GM08714 (cell line): Measurements from ENCODE around the gene IFNAR1.
A peak's percentile ranks its signal among the peaks of the same experiment; 100 is the strongest.

ENCODE experiments used
- H3K4me3 ChIP-seq: fragments of 200-500 bp; sonication (Bioruptor generic); 2 replicates; pipeline ENCODE4 v1.5.1; 2014; ENCODE audit warnings: mild to moderate bottlenecking, low read length, inconsistent platforms
- ZNF274 ChIP-seq: IDR thresholded peaks from 2 replicates; pipeline ENCODE4 v1.6.1; 2012; ENCODE audit warnings: mild to moderate bottlenecking, low read depth, low read length

Gene IFNAR1

GRCh38 chr21:33299181-33299752 lies 25.5 kb upstream of the IFNAR1 start:
- no peak for TF ChIP-seq ZNF274
- H3K4me3 ChIP-seq: no peak overlapping the region

- no peak overlapping the region; the same call in 1 of the 2 replicates for H3K4me3 ChIP-seq
- TF ChIP-seq ZNF274: no peak
Observed at GRCh38 chr21:33300701-33301631, 23.8 kb upstream of the IFNAR1 start.

DNA sequence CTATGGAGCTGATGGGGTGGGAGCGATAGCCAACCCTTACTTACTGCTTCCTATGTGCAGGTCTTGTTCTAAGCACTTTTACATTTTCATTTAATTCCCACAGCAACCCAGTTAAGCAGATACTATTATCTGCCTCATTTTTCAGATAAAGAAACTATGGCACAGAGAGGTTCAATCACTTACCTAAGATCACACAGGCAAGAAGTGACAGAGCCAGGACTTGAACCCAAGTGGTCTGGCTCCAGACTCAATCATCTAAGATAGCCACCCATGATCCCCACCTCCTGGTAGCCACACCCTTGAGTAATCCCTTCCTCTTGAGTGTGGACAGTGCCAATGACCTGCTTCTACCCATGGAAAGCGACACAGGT lies 23.2 kb upstream of the IFNAR1 start:
- TF ChIP-seq ZNF274: no peak
- no peak overlapping the region for H3K4me3 ChIP-seq

DNA sequence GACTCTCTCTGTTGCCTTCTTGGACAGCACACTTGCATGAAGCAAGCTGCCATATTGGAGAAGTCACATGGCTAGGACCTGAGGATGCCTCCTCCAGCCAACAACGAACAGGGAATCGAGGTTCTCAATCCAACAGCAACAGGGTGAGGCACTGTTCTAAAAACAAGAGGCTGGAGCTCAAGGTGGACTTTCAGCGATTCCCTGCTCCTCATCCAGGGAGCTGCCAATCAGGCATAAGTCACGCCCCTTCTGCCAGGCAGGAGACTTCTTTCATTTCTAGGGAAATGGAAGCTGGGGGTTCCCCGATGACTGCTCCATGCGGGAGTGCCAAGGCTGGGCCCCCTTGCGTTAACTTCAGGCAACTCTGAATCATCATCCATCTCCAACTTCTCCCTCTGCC lies 22.7 kb upstream of the IFNAR1 start:
- no peak overlapping the region for H3K4me3 ChIP-seq
- no peak for TF ChIP-seq ZNF274

DNA sequence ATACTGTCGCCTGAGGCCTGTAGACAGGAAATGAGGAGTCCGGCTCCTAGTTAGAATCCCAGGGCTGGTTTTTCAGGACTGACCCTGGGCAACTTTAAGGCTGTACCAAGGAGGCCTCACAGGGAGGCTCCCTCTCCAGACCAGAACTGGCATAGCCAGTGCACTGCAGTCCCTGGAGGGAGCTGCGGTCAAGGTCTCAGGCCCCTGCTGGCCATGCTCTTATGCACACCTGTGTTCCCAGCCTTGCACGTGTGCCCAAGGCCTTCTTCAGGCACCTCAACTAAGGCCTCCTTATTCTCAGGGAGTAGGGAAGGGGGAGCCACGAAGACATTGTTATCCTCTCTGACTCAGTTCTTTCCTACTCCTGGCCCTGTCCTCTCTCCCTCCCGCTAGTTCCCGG lies 22.0 kb upstream of the IFNAR1 start:
- no peak for TF ChIP-seq ZNF274
- no peak overlapping the region for H3K4me3 ChIP-seq

DNA sequence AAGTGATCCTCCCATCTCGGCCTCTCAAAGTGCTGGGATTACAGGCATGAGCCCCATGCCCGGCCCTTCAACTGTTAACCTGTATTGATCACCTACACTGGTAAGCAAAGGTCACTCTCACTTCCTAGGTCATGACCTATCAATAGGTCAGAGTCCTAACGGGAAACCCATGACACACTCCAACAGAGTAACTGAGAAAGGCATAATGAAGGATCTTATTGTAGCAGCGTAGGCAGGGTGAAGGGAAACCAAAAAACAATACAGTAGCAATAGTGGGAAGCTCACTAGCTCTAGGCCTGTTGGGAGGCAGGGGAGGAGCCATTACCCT lies 19.5 kb upstream of the IFNAR1 start:
- H3K4me3 ChIP-seq: no peak overlapping the region
- TF ChIP-seq ZNF274: no peak

DNA sequence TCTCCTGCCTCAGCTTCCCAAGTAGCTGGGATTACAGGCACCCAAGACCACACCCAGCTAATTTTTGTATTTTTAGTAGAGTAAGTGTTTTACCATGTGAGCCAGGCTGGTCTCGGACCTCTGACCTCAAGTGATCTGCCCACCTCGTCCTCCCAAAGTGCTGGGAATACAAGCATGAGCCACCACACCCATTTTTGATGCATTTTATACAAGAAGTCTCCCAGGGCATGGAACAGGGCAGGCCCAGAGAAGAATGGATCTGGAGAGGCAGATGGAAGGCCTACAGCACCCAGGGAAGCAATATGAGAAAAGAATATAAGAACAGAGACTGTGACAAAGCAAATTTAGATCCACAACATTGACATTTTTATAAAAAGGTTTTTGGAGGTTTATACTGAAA lies 18.8 kb upstream of the IFNAR1 start:
- TF ChIP-seq ZNF274: no peak
- no peak overlapping the region for H3K4me3 ChIP-seq

DNA sequence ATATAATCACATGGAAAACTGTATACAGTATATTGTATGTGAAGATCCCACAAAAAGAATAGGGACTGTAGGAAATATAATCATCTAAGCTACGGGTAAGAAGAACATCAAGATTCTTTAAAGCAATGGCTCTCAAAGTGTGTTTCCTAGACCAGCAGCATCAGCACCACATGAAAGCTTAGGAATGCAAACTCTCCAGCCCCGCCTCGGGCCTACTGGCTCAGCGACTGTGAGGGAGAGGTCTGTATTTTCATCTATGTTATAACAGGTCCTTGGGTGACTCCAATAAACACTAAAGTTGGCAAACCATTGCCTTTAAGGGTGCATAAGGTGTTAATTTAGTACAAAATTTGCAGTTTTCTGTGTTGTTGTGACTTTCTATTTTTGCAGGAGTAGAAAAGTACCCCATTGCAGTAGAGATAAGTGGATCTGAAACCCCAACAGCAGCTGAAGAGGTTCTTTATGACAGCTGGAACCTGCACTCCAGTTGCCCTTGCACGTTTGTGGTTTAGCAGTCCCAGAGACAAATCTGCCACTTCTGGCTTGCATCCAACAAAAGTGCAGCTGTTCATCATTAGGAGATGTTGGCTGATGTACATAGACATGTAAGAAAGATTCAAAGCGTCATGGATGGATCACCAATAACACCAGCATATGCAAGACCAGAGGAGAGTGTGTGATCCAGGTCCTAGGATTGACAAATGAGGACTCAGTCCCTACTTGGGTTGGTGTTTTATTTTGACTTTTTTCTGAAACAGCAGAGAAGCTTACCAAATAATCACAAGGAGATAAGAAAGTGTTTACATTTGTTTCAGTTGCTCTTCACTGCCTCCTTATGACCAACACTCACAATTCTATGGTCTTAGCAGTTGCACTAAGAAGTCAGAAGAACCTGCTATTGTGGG lies 15.9 kb upstream of the IFNAR1 start:
- peak overlapping the region; percentile 42; the same call in 1 of the 2 replicates for H3K4me3 ChIP-seq
- TF ChIP-seq ZNF274: no peak

DNA sequence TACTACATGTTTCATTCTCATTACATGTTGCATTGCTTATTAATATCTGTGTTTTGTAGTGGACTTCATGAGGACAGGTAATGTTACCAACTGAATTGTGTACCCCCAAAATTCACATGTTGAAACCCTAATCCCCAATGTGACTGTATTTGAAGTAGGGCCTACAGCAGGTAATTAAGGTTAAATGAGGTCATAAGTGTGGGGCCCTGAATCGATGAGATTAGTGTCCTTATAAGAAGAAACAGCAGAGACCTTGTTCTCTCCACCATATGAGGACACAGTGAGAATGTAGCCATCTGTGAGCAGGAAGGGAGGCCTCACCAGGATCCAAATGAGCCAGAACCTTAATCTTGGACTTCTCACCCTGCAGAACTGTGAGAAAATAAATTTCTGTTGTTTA lies 15.0 kb upstream of the IFNAR1 start:
- TF ChIP-seq ZNF274: no peak

GRCh38 chr21:33312121-33312520 lies 12.6 kb upstream of the IFNAR1 start:
- H3K4me3 ChIP-seq: no peak overlapping the region
- TF ChIP-seq ZNF274: no peak

More for the DNA sequence above, 15.0 kb upstream of the IFNAR1 start:
- H3K4me3 ChIP-seq: no peak overlapping the region

GRCh38 chr21:33313183-33313582 lies 11.6 kb upstream of the IFNAR1 start:
- H3K4me3 ChIP-seq: no peak overlapping the region
- no peak for TF ChIP-seq ZNF274

- no peak overlapping the region for H3K4me3 ChIP-seq
- no peak for TF ChIP-seq ZNF274
Observed at GRCh38 chr21:33313611-33314010, 11.2 kb upstream of the IFNAR1 start.

DNA sequence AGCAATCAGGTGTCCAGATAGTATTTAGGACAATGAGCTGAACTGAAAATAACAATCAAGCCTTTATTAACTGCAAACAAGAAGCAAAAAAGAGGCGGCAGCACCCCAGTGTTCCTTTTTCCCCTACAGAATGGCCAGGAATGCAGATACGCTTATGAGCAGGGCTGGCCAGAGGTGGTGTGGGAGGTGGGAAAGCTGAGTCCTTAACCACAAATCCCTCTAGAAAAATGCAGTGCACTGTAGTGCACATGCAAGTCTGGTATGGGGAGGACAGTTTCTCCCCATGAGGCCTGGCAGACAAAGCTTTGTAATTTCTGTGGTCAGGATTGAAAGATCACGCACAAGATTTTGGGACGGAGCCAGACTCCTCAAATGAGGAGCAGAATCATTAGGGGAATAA lies 10.7 kb upstream of the IFNAR1 start:
- TF ChIP-seq ZNF274: no peak

DNA sequence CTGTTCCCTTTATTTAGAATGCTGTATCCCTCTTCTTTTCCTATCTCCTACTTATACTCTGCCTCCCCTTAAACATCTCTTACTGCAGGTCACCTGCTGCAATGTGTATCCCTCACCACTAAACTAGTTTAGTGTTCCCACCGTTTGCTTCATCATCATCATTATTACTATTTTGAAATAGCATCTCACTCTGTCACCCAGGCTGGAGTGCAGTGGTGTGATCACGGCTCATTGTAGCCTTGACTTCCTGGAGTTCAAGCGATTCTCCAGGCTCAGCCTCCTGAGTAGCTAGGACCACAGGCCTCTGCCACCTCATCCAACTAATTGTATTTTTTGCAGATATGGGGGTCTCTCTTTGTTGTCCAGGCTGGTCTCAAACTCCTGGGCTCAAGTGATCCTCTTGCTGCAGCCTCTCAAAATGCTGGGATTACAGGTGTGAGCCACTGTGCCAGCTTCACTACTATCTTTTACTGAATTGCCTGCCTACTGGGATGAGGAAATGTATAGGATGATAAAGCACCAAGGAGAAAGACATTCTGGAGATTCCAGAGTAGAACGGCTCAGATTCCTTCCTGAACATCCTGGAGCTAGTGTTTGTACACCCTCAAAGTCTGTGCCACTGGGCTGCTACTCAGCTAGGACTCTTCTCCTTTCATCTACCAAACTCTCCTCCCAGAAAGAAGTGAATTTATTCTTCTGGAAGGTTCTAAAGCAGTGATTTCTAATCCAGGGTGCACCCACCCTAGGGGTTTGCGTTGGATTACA lies 8.6 kb upstream of the IFNAR1 start:
- no peak overlapping the region for H3K4me3 ChIP-seq
- TF ChIP-seq ZNF274: no peak

More for the DNA sequence above, 10.7 kb upstream of the IFNAR1 start:
- H3K4me3 ChIP-seq: no peak overlapping the region

DNA sequence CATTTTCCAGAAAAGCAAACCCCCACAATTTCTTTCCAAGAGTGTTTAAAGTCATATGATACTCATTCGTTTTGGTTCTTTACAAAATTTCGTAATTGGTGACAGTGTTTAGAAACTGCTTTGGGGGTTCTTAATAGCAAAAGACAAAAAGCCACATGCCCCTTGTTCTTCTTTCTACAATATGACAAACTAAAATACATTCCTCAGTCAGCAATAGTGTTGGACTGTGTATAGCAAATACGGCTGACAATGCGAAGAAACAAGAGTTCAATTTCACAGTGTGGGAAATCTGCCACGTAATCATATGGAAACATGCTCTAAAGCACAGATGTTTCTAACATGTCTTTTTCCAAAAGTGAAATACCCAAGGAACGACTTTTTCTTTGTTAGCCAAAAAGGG lies 7.6 kb upstream of the IFNAR1 start:
- H3K4me3 ChIP-seq: no peak overlapping the region
- TF ChIP-seq ZNF274: no peak
